Measurements from ENCODE around the gene TET1.

DNA sequence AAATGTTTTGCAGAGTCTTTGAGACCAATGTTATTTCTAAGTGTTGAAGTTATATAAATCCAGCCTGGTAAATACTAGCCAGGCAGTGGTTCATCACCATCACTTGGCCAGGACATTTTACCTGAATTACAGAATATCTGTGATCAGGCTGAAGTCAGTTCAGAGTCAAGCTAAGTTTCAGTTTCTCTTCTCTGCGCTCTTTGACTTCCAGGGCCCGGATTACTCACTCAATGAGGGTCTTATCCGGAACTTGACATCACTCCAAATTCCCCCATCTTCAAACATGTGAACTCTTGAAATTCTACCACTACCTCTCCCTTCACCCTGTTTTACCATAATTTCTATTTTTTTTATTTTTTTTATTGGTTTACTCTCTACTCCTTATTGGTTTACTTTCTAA is 124.3 kb downstream of the TET1 start:
- TF ChIP-seq, protein P1, sequence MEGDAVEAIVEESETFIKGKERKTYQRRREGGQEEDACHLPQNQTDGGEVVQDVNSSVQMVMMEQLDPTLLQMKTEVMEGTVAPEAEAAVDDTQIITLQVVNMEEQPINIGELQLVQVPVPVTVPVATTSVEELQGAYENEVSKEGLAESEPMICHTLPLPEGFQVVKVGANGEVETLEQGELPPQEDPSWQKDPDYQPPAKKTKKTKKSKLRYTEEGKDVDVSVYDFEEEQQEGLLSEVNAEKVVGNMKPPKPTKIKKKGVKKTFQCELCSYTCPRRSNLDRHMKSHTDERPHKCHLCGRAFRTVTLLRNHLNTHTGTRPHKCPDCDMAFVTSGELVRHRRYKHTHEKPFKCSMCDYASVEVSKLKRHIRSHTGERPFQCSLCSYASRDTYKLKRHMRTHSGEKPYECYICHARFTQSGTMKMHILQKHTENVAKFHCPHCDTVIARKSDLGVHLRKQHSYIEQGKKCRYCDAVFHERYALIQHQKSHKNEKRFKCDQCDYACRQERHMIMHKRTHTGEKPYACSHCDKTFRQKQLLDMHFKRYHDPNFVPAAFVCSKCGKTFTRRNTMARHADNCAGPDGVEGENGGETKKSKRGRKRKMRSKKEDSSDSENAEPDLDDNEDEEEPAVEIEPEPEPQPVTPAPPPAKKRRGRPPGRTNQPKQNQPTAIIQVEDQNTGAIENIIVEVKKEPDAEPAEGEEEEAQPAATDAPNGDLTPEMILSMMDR (CRISPR knock-in tag; IDR thresholded peaks at IDR 0.05), result no peak
- TF ChIP-seq GABPA (IDR thresholded peaks at IDR 0.05; ENCODE audit: low read depth, low read length), result no peak
- no peak for TF ChIP-seq GABPA (CRISPR knock-in tag; IDR thresholded peaks at IDR 0.05; ENCODE audit: low read depth)
- no peak for TF ChIP-seq ZNF558 (CRISPR knock-in tag; IDR thresholded peaks at IDR 0.05; ENCODE audit: borderline replicate concordance)
- no peak for TF ChIP-seq ZNF841 (CRISPR knock-in tag; IDR thresholded peaks at IDR 0.05; ENCODE audit: borderline replicate concordance)
- TF ChIP-seq POLR2A (IDR thresholded peaks at IDR 0.05; ENCODE audit: insufficient read depth in 1 of 2, low read depth in 2 of 2, low read length in 2 of 2), result no peak
- TF ChIP-seq KLF6 (CRISPR knock-in tag; IDR thresholded peaks at IDR 0.05), result no peak
- TF ChIP-seq ZFP41 (CRISPR knock-in tag; IDR thresholded peaks at IDR 0.05; ENCODE audit: borderline replicate concordance), result no peak
- no peak for TF ChIP-seq ARNTL (CRISPR knock-in tag; IDR thresholded peaks at IDR 0.05)
- no peak for TF ChIP-seq RAD21 (CRISPR knock-in tag; IDR thresholded peaks at IDR 0.05)
- no peak for TF ChIP-seq ZFP62 (CRISPR knock-in tag; IDR thresholded peaks at IDR 0.05)
- no peak for TF ChIP-seq BHLHE40 (IDR thresholded peaks at IDR 0.05; ENCODE audit: low read length)
- TF ChIP-seq MAFK (conservative IDR thresholded peaks at IDR 0.05 in 1 of 2, IDR thresholded peaks at IDR 0.05 in 1 of 2; ENCODE audit: low read length in 2 of 2), result no peak

All from HepG2 (cell line).